MCF 10A (cell line): ENCODE measurements around the gene AUTS2. TPM values are rescaled to one million over a fixed set of nuclear protein-coding genes. Genes with fewer than 3 reads are reported as not detected.

Experiments used
- BruUV-seq: library from RNA; stranded (reverse); fragments of 400-500 nt; replicated peaks from 2 replicates; lab custom pipeline; 2021; lab: Mats Ljungman, UMichigan
- CTCF ChIA-PET: fragments of 300-600 bp; sonication (Branson Sonifier 250); formaldehyde crosslinking; extraction: SDS; loops from one replicate; lab custom pipeline; 2021; ENCODE audit warnings: antibody characterized with exemption, inconsistent platforms; lab: Yijun Ruan, JAX
- POLR2A ChIA-PET: fragments of 300-600, 350-650 bp; sonication (Branson Sonifier 250); formaldehyde crosslinking; extraction: SDS; loops from one replicate; lab custom pipeline; 2020; ENCODE audit warnings: antibody characterized with exemption, inconsistent platforms; lab: Yijun Ruan, JAX
- DNase-seq: peaks from one replicate; pipeline ENCODE4 v3.0.0-alpha.2; 2018; ENCODE audit not compliant: unreplicated experiment
- H3K27ac Mint-ChIP-seq: one replicate; pipeline ENCODE4 v1.8.0; 2022; ENCODE audit warnings: mild to moderate bottlenecking, low read depth, mixed read lengths; ENCODE audit not compliant: unreplicated experiment
- H3K27me3 Mint-ChIP-seq: one replicate; pipeline ENCODE4 v1.8.0; 2022; ENCODE audit warnings: mixed read lengths; ENCODE audit not compliant: insufficient read depth, unreplicated experiment
- H3K36me3 Mint-ChIP-seq: one replicate; pipeline ENCODE4 v1.8.0; 2022; ENCODE audit warnings: mild to moderate bottlenecking, moderate library complexity, mixed read lengths; ENCODE audit not compliant: insufficient read depth, unreplicated experiment
- H3K4me1 Mint-ChIP-seq: one replicate; pipeline ENCODE4 v1.8.0; 2022; ENCODE audit warnings: mixed read lengths; ENCODE audit not compliant: insufficient read depth, unreplicated experiment
- H3K4me3 Mint-ChIP-seq: one replicate; pipeline ENCODE4 v1.8.0; 2022; ENCODE audit warnings: mild to moderate bottlenecking, moderate library complexity, mixed read lengths; ENCODE audit not compliant: unreplicated experiment
- H3K9me3 Mint-ChIP-seq: one replicate; pipeline ENCODE4 v1.8.0; 2022; ENCODE audit warnings: mixed read lengths; ENCODE audit not compliant: unreplicated experiment
- CTCF ChIP-seq: fragments of 200-600 bp; IDR thresholded peaks from one replicate; pipeline ENCODE4 v1.8.0; 2022; ENCODE audit warnings: antibody characterized with exemption, mild to moderate bottlenecking; ENCODE audit not compliant: unreplicated experiment
- intact Hi-C: fragments of 100-400 bp; cut with micrococcal nuclease; formaldehyde crosslinking; loops from 2 replicates; pipeline ENCODE4 v1.14.1; 2022
- total RNA-seq: library from RNA; stranded (reverse); gene quantifications from 2 replicates; pipeline ENCODE4 v1.2.3, GENCODE V29; 2022

AUTS2 gene
- total RNA-seq, 1 experiment from 2014 or later, result 1.3 TPM

- CTCF ChIA-PET, result interaction anchor here (0.8 kb wide), 1 partner anchor 62 kb away, joined by 6 read pairs; no protein-coding TSS in a partner anchor
- Mint-ChIP-seq H3K36me3 (no peaks in the 10 kb centered on the region), H3K9me3 (peaks cover 41% of the 10 kb centered on the region), H3K27me3 (no peaks in the 10 kb centered on the region), H3K4me1 (no peaks in the 10 kb centered on the region), H3K4me3 (no peak overlapping the region), H3K27ac (no peak overlapping the region)
- intact Hi-C loops, result no loop called here
- POLR2A ChIA-PET, result no interaction called here
- no peak for DNase-seq
- TF ChIP-seq CTCF, result no peak
- BruUV-seq, result no TSS peak
Observed at GRCh38 chr7:70523249-70523988, 925.1 kb downstream of the AUTS2 start.

GRCh38 chr7:70523989-70524351 lies 925.7 kb downstream of the AUTS2 start:
- BruUV-seq, result no TSS peak
- Mint-ChIP-seq H3K36me3 (no peaks in the 10 kb centered on the region), H3K27me3 (no peaks in the 10 kb centered on the region), H3K9me3 (peaks cover 37% of the 10 kb centered on the region), H3K4me1 (no peaks in the 10 kb centered on the region), H3K27ac (no peak overlapping the region), H3K4me3 (no peak overlapping the region)
- TF ChIP-seq CTCF, result no peak
- ChIA-PET CTCF (interaction anchor here (0.8 kb wide), 1 partner anchor 62 kb away, joined by 6 read pairs; no protein-coding TSS in a partner anchor), POLR2A (no interaction called here)
- intact Hi-C loops, result no loop called here
- no peak for DNase-seq

- no peak for DNase-seq
- Mint-ChIP-seq H3K27me3 (no peaks in the 10 kb centered on the region), H3K27ac (no peak overlapping the region), H3K9me3 (peaks cover 50% of the 10 kb centered on the region), H3K36me3 (no peaks in the 10 kb centered on the region), H3K4me1 (no peaks in the 10 kb centered on the region), H3K4me3 (no peak overlapping the region)
- no peak for TF ChIP-seq CTCF
- ChIA-PET POLR2A (interaction anchor here (0.6 kb wide), 1 partner anchor 422 kb away, joined by 3 read pairs; no protein-coding TSS in a partner anchor), CTCF (interaction anchor here (0.6 kb wide), 1 partner anchor 936 kb away, joined by 3 read pairs; no protein-coding TSS in a partner anchor)
- BruUV-seq, result no TSS peak
- intact Hi-C loops, result no loop called here
Observed at GRCh38 chr7:70525991-70526390, 927.7 kb downstream of the AUTS2 start.

- DNase-seq, result no peak
- no TSS peak for BruUV-seq
- Mint-ChIP-seq H3K36me3 (no peaks in the 10 kb centered on the region), H3K9me3 (peaks cover 46% of the 10 kb centered on the region), H3K27ac (no peak overlapping the region), H3K27me3 (no peaks in the 10 kb centered on the region), H3K4me3 (no peak overlapping the region), H3K4me1 (no peaks in the 10 kb centered on the region)
- no peak for TF ChIP-seq CTCF
- intact Hi-C loops, result no loop called here
- ChIA-PET POLR2A (no interaction called here), CTCF (no interaction called here)
Observed at GRCh38 chr7:70527520-70528115, 929.3 kb downstream of the AUTS2 start.
